HL-60/S4 (cell line): ENCODE data around the gene NMD3.
"Not testable (repeated sequence)": the region's sequence is repeated elsewhere in the genome, so short reads cannot be mapped to it uniquely, and the experiment has no call there.

Experiments
- in situ Hi-C: fragments of 300-500 bp; cut with MboI; formaldehyde crosslinking; loops from 2 replicates; pipeline ENCODE4 v1.14.3; 2022; ENCODE audit warnings: low sequenced_read_pairs

NMD3 gene

DNA sequence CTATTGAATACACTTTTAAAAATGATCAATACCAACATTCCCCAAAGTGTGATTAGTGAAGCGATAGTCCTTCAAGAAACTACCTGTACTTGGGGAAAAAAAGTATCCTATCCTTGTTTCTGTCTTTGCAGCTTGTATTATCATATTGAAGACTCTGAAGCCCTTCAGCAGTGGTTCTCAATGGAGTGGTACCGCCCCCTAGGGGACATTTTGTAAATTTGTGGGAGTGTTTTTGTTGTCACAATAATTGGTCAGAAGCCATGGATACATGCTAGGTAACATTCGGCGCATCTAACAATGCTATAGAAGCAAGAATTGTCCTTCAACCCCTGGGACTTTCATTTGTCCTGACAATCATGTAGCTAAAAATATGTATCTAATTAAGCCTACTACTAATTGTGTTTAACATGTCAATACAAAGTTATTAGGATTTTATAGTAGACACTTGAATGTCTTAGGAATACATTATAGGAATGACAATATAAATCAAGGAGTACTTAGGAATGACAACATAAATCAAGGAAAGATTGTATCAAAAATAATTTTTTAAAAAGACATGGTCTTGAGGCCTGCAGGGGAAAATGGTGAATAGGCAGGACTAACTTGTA, 53.7 kb downstream of the NMD3 start:
- in situ Hi-C loops, result no loop called here

DNA sequence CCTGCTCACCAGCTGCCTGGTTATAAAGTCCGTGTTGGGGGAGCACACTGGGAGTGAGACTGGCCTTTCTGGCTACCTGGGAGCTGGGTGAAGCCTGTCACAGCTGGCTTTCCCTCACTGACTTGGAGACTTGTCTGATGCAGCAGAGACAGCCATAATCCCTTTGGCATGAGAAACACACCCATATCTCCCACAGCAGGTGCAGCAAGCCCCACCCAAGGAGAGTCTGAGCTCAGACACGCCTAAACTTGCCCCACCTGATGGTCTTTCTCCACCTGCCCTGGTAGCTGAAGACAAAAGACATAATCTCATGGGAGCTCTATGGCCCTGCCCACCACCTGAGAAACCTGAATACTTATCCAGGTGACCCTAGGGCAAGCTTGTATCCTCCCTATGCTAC, 54.8 kb downstream of the NMD3 start:
- in situ Hi-C loops, result no loop called here

DNA sequence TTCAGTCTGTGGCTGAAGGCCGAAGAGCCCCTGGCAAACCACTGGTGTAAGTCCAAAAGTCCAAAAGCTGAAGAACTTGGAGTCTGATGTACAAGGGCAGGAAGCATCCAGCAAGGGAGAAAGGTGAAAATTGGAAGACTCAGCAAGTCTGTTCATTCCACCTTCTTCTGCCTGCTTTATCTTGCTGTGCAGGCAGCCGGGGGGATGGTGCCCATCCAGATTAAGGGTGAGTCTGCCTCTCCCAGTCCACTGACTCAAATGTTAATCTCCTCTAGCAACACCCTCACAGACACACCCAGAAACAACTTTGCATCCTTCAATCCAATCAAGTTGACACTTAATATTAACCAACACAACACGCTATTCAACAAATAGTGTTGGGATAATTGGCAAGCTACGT, 61.3 kb downstream of the NMD3 start:
- in situ Hi-C loops, result not testable (repeated sequence)

DNA sequence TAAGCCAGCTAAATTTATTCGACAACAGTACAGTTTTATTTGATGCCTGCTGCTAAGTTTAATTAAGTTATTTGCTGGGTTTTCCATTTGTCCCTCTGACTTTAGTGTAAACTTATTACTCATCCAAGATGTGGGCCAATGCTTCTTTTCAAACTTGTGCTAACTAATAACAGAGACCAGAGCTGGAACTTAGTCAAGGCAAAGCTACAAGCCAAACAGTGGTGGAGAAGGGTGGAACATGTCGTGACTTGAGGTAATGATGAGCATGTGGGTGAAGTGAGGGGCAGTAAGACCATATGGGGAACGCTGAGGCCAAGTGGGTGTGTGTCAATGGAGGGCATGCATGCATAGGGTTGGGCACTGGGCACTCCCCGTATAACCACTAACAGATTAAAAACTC, 63.9 kb downstream of the NMD3 start:
- in situ Hi-C loops, result no loop called here

DNA sequence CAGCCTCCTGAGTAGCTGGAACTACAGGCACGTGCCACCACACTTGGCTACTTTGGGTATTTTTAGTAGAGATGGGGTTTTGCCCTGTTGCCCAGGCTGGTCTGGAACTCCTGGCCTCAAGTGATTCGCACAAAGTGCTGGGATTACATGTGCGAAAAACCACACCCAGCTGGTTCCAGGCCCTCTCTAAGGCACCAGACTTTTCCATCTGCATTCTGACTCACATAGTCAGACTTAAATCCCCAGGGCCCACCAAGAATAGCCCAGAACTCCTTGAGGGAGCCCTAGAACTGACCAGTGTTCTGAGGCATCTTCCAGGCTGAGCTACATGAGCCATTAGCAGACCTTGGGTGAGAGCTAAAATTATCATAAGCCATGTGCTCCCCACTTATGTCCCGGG, 68.1 kb downstream of the NMD3 start:
- in situ Hi-C loops, result no loop called here

DNA sequence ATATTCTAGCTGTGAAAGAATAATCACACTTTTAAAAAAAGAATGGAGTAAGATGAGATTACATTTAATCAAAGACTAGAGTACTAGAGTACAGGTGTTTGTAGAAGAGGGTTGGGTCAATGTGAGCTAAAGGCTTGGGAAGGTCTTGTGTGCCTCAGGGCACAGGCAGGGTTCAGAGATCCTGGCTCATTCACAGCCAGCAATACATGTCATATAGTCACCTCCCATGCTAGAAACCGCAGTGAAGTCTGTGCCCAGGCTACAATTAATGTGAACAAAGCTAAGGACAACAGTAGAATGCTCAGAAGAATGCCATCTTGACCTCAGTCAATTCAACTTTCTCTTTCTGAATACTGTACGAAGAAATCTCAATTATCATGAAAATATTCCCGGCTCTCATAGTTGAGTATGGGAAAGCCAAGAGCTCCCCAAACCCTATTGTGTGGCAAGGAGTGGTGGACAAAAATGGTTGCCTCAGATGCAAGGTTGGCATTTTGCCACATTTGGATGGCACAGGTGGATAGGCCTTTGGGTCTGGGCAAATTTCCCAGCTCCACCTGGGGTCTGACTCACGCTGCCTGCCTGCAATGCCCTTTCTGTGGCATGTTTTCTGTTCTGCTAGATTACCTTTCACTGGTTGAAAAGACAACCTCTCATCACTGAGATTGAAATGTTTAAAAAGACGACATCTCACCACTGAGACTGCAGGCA, 70.2 kb downstream of the NMD3 start:
- in situ Hi-C loops, result no loop called here

DNA sequence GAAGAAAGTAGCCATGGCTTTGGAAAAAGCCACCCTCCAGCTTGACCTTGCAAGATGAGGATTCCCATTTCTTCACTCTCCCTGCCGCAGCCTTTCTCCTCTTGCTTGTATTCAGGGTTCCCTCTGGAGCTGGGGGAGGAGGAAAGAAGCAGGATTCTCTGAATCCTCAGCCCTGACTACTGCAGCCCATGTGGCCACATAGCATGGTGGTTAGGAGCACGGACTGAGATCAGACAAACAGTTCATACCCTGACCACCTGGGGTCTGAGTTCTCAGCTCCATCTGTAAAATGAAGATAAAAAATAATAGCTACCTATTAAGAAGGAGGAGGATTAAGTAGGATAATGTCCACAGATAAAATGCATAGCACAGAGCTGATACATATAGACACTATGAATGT, 72.3 kb downstream of the NMD3 start:
- in situ Hi-C loops, result no loop called here

DNA sequence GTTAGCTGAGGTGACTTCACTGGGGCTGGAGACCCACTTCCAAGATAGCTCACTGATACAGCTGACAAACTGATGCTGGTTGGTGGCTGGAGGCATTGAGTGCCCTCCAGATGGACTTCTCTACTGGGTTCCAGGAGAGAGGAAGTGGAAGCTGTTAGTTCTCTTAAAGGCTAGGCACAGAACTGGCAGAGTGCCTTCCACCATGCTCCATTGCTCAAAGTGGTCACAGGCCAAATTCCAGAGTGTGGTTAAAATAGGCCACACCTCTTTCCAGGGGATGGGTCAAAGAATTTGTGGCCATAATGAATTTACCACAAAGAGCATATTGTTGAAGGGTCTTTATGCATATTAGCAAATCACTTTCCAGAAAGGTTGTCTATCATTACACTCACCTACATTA, 74.2 kb downstream of the NMD3 start:
- in situ Hi-C loops, result no loop called here

DNA sequence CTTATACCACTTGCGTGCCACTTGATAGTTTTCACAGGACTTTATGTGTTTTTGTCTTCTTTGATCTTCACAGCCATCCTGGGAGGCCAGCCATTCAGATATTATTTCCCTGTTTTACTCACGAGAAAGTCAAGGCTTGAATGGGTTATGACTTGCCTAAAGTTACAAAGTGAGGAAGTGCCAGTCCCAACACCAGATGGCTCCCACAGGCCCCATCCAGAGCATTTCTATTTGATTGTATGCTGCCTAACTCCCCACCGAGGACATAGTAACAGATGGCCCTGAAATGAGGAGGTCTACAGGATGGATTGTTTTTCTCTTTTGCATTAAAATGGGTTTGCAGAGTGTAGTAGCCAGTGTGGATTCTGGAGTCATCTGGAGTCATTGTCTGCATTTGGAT, 75.7 kb downstream of the NMD3 start:
- in situ Hi-C loops, result no loop called here
